IPS-15b (cell line): Measurements from ENCODE around the gene LAMB2.

Experiments used
- H3K27me3 ChIP-seq: one replicate; pipeline ENCODE4 v1.6.1; 2013; ENCODE audit warnings: low read length; ENCODE audit not compliant: control insufficient read depth, insufficient read depth
- H3K36me3 ChIP-seq: one replicate; pipeline ENCODE4 v1.6.1; 2013; ENCODE audit warnings: low read length; ENCODE audit not compliant: control insufficient read depth, insufficient read depth
- H3K4me1 ChIP-seq: one replicate; pipeline ENCODE4 v1.6.1; 2013; ENCODE audit warnings: mild to moderate bottlenecking, low read length; ENCODE audit not compliant: control insufficient read depth, insufficient read depth
- H3K4me3 ChIP-seq: one replicate; pipeline ENCODE4 v1.5.1; 2013; ENCODE audit warnings: low read depth, low read length
- H3K9ac ChIP-seq: one replicate; pipeline ENCODE4 v1.6.1; 2013; ENCODE audit warnings: low read depth, mild to moderate bottlenecking, low read length
- H3K9me3 ChIP-seq: one replicate; pipeline ENCODE4 v1.6.1; 2013; ENCODE audit warnings: mild to moderate bottlenecking, low read length; ENCODE audit not compliant: control insufficient read depth, insufficient read depth

The LAMB2 gene

GRCh38 chr3:49170744-49171118, 37.9 kb upstream of the LAMB2 start:
- no peaks in the 10 kb centered on the region for H3K27me3 ChIP-seq
- no peak overlapping the region for H3K9ac ChIP-seq
- peak overlapping the region; percentile 82 for H3K4me3 ChIP-seq
- peaks cover 11% of the 10 kb centered on the region for H3K4me1 ChIP-seq
- H3K36me3 ChIP-seq: peaks cover 2% of the 10 kb centered on the region
- H3K9me3 ChIP-seq: no peaks in the 10 kb centered on the region

GRCh38 chr3:49166752-49167556, 34.1 kb upstream of the LAMB2 start:
- H3K27me3 ChIP-seq: no peaks in the 10 kb centered on the region
- peak overlapping the region; percentile 94 for H3K4me3 ChIP-seq
- H3K4me1 ChIP-seq: peaks cover 5% of the 10 kb centered on the region
- H3K36me3 ChIP-seq: peaks cover 20% of the 10 kb centered on the region
- no peaks in the 10 kb centered on the region for H3K9me3 ChIP-seq
- peak overlapping the region; percentile 13 for H3K9ac ChIP-seq

- H3K9ac ChIP-seq: peak within 1 kb of the TSS; percentile 76
These were observed 33.2 kb upstream of the LAMB2 start, which contains the start of gene CCDC71 for GRCh38 chr3:49165771-49166751. Gene CCDC71 (minus strand): TSS chr3:49166331. CDS start chr3:49164208, 2,123 bp downstream.

GRCh38 chr3:49164983-49165720, 32.3 kb upstream of the LAMB2 start:
- H3K36me3 ChIP-seq: peaks cover 21% of the 10 kb centered on the region
- no peaks in the 10 kb centered on the region for H3K27me3 ChIP-seq
- peak overlapping the region; percentile 76 for H3K9ac ChIP-seq
- H3K9me3 ChIP-seq: no peaks in the 10 kb centered on the region
- H3K4me1 ChIP-seq: peaks cover 5% of the 10 kb centered on the region
- peak overlapping the region; percentile 94 for H3K4me3 ChIP-seq

More at GRCh38 chr3:49165771-49166751, 33.2 kb upstream of the LAMB2 start, which contains the start of gene CCDC71:
- Histone ChIP-seq H3K36me3 (peaks cover 21% of the 10 kb centered on the region), H3K4me3 (peak within 1 kb of the TSS; percentile 94), H3K4me1 (peaks cover 5% of the 10 kb centered on the region), H3K9me3 (no peaks in the 10 kb centered on the region), H3K27me3 (no peaks in the 10 kb centered on the region)

GRCh38 chr3:49163609-49164008, 30.8 kb upstream of the LAMB2 start:
- Histone ChIP-seq H3K36me3 (peaks cover 21% of the 10 kb centered on the region), H3K9me3 (no peaks in the 10 kb centered on the region), H3K27me3 (no peaks in the 10 kb centered on the region), H3K4me1 (peaks cover 5% of the 10 kb centered on the region), H3K4me3 (no peak overlapping the region), H3K9ac (no peak overlapping the region)

- H3K9ac ChIP-seq: no peak overlapping the region
- no peaks in the 10 kb centered on the region for H3K27me3 ChIP-seq
- H3K9me3 ChIP-seq: no peaks in the 10 kb centered on the region
These were observed 30.0 kb upstream of the LAMB2 start for GRCh38 chr3:49162751-49163419.

GRCh38 chr3:49161808-49162530, 29.1 kb upstream of the LAMB2 start:
- Histone ChIP-seq H3K4me1 (peaks cover 5% of the 10 kb centered on the region), H3K27me3 (no peaks in the 10 kb centered on the region), H3K9ac (no peak overlapping the region), H3K36me3 (peaks cover 21% of the 10 kb centered on the region), H3K4me3 (no peak overlapping the region), H3K9me3 (no peaks in the 10 kb centered on the region)

More at GRCh38 chr3:49162751-49163419, 30.0 kb upstream of the LAMB2 start:
- Histone ChIP-seq H3K4me3 (no peak overlapping the region), H3K4me1 (peaks cover 5% of the 10 kb centered on the region), H3K36me3 (peaks cover 21% of the 10 kb centered on the region)

GRCh38 chr3:49161197-49161596, 28.3 kb upstream of the LAMB2 start:
- no peak overlapping the region for H3K4me3 ChIP-seq
- H3K9me3 ChIP-seq: no peaks in the 10 kb centered on the region
- peaks cover 4% of the 10 kb centered on the region for H3K4me1 ChIP-seq
- no peaks in the 10 kb centered on the region for H3K27me3 ChIP-seq
- H3K36me3 ChIP-seq: peaks cover 21% of the 10 kb centered on the region
- no peak overlapping the region for H3K9ac ChIP-seq

- no peak overlapping the region for H3K4me3 ChIP-seq
- no peaks in the 10 kb centered on the region for H3K4me1 ChIP-seq
These were observed 25.9 kb upstream of the LAMB2 start for GRCh38 chr3:49158792-49159191.

GRCh38 chr3:49158103-49158709, 25.4 kb upstream of the LAMB2 start:
- no peaks in the 10 kb centered on the region for H3K27me3 ChIP-seq
- no peaks in the 10 kb centered on the region for H3K4me1 ChIP-seq
- H3K36me3 ChIP-seq: peaks cover 11% of the 10 kb centered on the region
- H3K9me3 ChIP-seq: no peaks in the 10 kb centered on the region
- H3K9ac ChIP-seq: no peak overlapping the region
- no peak overlapping the region for H3K4me3 ChIP-seq

More at GRCh38 chr3:49158792-49159191, 25.9 kb upstream of the LAMB2 start:
- Histone ChIP-seq H3K27me3 (no peaks in the 10 kb centered on the region), H3K36me3 (peaks cover 17% of the 10 kb centered on the region), H3K9ac (no peak overlapping the region), H3K9me3 (no peaks in the 10 kb centered on the region)
